IPS-18a (cell line): Measurements from ENCODE around the gene CA4.

Experiments
- H3K27ac ChIP-seq: one replicate; pipeline ENCODE4 v1.5.1; 2013; ENCODE audit warnings: low read length
- H3K27me3 ChIP-seq: one replicate; pipeline ENCODE4 v1.6.1; 2013; ENCODE audit warnings: mild to moderate bottlenecking, low read length; ENCODE audit not compliant: control insufficient read depth, insufficient read depth
- H3K36me3 ChIP-seq: one replicate; pipeline ENCODE4 v1.6.1; 2013; ENCODE audit warnings: low read depth, low read length; ENCODE audit not compliant: control insufficient read depth
- H3K4me1 ChIP-seq: one replicate; pipeline ENCODE4 v1.6.1; 2013; ENCODE audit warnings: low read depth, low read length; ENCODE audit not compliant: control insufficient read depth
- H3K4me3 ChIP-seq: one replicate; pipeline ENCODE4 v1.5.1; 2013; ENCODE audit warnings: low read length
- H3K9ac ChIP-seq: one replicate; pipeline ENCODE4 v1.6.1; 2013; ENCODE audit warnings: mild to moderate bottlenecking, low read length, moderate library complexity
- H3K9me3 ChIP-seq: one replicate; pipeline ENCODE4 v1.6.1; 2013; ENCODE audit warnings: low read depth, low read length; ENCODE audit not compliant: control insufficient read depth

Gene CA4

DNA sequence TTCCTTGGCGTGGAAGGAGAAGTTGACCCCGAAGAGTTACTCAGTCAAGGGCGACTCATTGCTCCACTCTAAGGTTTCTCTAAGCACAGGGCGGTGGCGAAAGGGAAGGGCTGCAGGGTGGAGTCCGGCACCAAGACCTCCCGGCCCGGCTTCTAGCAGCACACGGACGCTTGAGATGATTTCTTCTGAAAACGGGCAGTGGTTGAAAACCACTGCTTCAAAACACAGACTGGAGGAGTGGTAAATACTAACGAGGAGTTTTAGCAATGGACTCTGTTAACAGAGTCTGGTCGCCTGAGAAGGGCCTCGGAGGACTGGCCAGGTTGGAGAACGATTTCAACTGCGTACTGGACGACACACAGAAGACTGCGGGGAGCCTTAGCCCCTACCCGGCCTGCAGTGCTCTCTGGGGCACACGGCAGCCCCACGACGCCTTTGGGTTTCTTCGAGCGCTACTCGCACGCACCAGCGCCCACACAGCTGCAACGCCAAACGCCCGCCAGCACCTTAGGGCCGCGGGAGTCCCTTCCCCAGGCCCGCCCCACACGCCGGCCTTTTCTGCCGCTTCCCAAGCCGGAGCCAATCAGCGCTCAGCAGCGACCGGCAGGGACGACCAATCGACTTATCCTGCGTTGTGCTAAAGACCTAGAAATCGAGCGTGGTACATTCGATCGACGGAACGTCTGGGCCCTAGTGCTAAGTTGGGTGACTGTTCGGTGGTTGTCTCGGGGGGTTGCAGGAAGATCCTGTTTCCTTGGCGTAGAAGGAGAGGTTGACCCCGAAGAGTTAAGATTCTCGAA, 14.4 kb upstream of the CA4 start:
- Histone ChIP-seq H3K4me3 (peak overlapping the region; percentile 65), H3K9ac (peak overlapping the region; percentile 10), H3K36me3 (no peaks in the 10 kb centered on the region), H3K27me3 (peaks cover 59% of the 10 kb centered on the region), H3K27ac (no peak overlapping the region), H3K4me1 (no peaks in the 10 kb centered on the region), H3K9me3 (no peaks in the 10 kb centered on the region)

DNA sequence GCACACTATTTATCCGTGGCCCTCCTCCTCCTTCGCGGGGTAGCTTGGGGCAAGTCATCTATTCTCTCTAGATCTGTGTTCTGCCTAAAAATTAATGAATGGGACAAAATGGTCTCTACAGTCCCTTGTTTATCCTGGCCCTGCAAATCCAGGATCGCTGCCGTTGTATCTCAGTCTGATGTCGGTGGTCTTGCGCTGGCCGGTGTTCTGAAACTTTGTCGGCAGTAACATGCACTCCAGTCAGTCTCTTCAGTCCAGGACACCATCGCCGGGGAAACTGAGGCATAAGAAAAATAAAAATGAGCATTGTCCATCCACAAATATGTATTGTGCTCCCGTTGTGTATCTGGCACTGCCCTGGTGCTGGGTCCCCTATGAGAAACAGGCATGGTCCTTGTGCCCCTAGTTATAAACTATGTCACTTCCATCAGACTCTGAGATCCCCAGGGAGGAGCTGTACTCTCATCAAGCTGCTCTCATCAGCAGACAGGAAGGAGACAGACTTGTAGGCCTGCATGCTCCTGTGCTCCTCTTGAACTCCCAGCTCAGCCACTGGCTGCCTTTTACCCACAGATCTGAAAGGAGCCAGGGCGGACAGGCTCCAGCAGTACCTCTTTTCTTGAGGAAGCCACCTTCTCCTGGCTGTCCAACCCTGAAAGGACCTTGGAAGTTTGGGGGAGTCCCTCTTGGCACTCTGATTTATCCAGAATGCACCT, 13.7 kb upstream of the CA4 start:
- Histone ChIP-seq H3K36me3 (no peaks in the 10 kb centered on the region), H3K4me1 (no peaks in the 10 kb centered on the region), H3K9ac (no peak overlapping the region), H3K9me3 (no peaks in the 10 kb centered on the region), H3K27ac (no peak overlapping the region), H3K4me3 (peak overlapping the region; percentile 65), H3K27me3 (peaks cover 66% of the 10 kb centered on the region)

DNA sequence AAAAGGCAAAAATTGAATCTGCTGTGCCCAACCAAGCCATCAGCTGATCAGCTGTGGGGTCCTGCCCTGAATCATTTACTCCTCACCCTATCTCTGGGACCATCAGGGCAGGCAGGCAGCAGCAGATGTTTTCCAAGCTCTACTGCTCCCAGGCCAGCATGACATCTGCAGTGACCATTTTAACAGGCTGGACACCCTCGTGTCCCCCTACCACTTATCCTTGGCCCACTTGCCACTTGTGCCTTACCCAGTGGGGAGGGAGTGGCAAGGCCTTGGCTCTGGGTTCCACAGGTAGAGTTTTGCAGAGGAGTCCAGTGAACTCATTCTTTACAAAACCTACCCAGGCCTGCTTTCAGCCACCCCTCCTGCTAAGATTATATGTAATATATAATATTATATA, 12.0 kb upstream of the CA4 start:
- Histone ChIP-seq H3K9ac (no peak overlapping the region), H3K4me1 (peaks cover 10% of the 10 kb centered on the region), H3K27ac (no peak overlapping the region), H3K36me3 (no peaks in the 10 kb centered on the region), H3K9me3 (no peaks in the 10 kb centered on the region), H3K27me3 (peaks cover 79% of the 10 kb centered on the region), H3K4me3 (no peak overlapping the region)

DNA sequence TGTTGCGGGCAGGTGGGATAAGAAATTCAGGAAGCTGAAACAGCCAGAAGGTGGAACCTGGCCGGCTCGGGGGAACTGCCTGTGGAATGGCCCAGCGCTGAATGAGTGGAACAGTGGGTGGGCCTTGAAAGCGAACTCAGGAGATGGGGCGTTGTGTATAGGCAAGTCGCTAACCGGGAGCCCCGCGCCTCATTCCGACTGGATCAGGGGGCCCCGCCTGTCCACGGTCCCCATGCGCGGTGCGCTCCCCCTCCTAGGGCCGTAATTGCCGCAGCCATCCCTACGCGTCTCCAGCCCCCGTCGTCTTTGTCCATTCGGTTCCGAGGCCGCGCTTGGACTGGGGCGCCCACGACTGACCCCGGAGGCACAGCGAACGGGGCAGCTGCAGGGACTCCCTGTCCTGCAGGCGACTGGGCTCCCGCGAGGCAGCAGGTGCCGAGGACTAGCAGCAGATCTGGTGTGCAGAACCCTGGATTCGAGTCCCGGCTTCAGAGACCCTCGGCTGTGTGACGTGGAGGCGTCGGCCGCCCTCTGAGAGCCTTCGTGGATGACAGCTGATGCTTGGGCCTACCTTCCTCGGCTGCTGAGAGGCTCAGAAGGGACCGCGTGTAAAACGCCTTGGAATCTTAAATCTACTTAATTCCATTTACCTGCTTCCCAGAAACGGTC, 10.9 kb upstream of the CA4 start:
- no peaks in the 10 kb centered on the region for H3K9me3 ChIP-seq
- H3K4me1 ChIP-seq, result peaks cover 17% of the 10 kb centered on the region
- H3K36me3 ChIP-seq, result no peaks in the 10 kb centered on the region
- no peak overlapping the region for H3K4me3 ChIP-seq
- peaks cover 84% of the 10 kb centered on the region for H3K27me3 ChIP-seq
- H3K27ac ChIP-seq, result no peak overlapping the region
- H3K9ac ChIP-seq, result no peak overlapping the region

DNA sequence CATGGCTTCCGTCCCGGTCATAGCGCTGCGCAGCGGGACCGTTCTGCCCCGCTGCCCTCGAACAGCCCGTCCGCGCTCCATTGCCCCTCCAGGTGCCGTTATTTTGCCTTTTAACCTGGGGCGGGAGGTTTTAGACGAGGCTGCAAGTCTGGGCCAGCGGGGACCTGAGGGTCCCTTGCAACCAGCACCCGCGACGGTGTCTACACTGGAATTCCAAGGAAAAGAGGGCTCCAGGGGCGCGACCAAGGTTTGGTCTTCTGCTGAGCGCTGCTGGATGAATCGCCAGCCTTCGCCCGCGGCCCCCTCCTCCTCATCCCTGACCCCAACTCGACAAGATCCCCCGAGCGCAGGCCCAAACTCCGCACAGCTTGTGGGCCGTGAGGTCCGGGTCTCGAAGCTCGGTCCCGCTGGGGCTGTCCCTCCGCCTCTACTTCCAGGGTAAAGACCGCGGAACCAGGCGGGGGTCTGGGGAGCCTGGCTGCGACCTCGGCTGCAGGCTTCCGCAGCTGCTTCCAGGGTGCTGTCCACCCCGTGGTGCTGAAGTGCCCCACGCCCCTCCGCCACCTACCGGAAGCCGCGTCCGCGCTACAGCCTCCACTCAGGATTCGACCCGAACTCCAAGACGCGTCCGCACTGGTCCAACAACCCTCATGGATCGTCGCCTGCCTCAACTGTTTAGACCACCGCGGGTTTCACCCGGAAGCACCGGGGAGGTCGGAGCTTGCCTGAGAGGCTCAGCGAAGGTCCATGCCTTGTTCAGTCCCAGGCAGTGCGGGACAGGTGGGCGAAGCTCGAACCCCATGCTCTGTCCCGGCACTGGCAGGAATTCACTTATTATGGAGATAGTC, 10.1 kb upstream of the CA4 start:
- H3K9me3 ChIP-seq, result no peaks in the 10 kb centered on the region
- peaks cover 84% of the 10 kb centered on the region for H3K27me3 ChIP-seq
- H3K9ac ChIP-seq, result no peak overlapping the region
- H3K4me3 ChIP-seq, result no peak overlapping the region
- peaks cover 19% of the 10 kb centered on the region for H3K4me1 ChIP-seq
- no peaks in the 10 kb centered on the region for H3K36me3 ChIP-seq
- H3K27ac ChIP-seq, result no peak overlapping the region

DNA sequence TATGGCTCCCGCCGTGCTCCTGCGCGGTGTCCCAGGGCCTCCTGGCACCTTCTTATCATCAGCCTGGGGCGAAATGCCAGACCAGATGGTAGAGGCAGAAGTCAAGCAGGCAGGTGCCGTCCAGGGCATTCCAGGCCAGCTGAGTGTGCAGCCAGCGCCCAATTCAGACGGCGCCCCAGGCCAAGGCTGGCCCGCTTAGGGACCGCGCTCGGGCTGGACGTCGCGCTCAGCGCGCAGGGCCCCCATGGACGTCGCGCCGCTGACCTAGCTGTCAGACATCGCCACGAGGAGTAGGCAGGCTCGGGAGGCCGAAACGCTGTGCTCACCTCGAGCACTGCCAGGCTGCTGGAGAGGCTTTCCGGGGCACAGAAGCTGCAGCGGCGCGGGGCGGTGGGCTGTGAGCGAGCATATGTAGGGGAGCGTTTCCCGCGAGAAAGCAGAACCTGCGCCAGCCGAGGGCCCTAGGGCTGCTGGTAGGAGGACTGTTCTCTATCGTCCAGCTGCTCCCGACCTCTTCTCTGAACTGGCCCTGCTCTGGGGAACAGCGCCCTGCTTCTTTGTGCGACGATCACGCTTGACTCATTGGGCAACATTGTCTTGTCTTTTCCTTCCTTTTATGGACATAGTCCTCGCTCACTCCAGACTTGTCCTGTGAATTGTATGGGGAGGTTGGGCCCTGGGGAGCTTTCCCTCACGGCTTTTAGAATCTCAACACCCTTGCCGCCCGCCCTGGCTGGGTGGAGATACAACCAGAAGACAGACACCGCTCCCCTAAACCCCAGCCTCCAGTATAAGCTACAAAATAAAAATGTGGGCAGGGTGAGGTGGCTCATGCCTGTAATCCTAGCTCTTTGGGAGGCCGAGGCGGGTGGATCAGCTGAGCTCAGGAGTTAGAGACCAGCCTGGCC, 8.4 kb upstream of the CA4 start:
- Histone ChIP-seq H3K4me3 (peak overlapping the region; percentile 49), H3K27ac (no peak overlapping the region), H3K36me3 (no peaks in the 10 kb centered on the region), H3K9me3 (no peaks in the 10 kb centered on the region), H3K4me1 (peaks cover 30% of the 10 kb centered on the region), H3K9ac (no peak overlapping the region), H3K27me3 (peaks cover 78% of the 10 kb centered on the region)

DNA sequence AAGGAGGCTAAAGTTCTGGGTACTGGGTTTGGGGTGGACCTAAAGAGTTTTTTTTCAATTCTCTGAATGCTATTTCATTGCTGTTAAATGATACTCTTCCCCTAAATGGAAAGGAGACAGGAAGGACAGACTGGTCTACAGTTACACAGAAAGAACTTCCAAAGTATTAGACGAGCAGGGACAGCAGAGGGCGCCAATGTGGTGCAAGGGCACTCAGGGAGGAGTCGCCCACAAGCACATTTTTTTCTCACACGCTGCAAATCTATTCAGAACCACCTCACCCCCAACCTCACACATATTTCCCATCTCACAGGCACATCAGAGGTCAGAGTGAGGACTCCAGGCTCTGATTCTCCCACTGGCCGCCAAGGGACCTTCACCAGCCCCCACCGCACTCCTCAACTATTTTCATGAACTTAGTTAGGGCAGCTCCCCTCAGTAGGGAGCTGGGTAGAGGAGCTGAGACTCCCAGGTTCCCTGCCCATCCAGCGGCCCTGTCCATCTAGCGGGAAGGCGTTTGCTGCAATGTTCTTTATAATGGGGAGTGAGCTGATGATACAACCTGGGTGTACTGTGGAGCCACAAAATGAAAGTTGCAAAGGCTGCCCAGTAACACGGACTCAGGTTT, 6.8 kb upstream of the CA4 start:
- Histone ChIP-seq H3K4me3 (peak overlapping the region; percentile 49), H3K9me3 (no peaks in the 10 kb centered on the region), H3K4me1 (peaks cover 30% of the 10 kb centered on the region), H3K27ac (no peak overlapping the region), H3K9ac (peak overlapping the region; percentile 10), H3K36me3 (no peaks in the 10 kb centered on the region), H3K27me3 (peaks cover 62% of the 10 kb centered on the region)

DNA sequence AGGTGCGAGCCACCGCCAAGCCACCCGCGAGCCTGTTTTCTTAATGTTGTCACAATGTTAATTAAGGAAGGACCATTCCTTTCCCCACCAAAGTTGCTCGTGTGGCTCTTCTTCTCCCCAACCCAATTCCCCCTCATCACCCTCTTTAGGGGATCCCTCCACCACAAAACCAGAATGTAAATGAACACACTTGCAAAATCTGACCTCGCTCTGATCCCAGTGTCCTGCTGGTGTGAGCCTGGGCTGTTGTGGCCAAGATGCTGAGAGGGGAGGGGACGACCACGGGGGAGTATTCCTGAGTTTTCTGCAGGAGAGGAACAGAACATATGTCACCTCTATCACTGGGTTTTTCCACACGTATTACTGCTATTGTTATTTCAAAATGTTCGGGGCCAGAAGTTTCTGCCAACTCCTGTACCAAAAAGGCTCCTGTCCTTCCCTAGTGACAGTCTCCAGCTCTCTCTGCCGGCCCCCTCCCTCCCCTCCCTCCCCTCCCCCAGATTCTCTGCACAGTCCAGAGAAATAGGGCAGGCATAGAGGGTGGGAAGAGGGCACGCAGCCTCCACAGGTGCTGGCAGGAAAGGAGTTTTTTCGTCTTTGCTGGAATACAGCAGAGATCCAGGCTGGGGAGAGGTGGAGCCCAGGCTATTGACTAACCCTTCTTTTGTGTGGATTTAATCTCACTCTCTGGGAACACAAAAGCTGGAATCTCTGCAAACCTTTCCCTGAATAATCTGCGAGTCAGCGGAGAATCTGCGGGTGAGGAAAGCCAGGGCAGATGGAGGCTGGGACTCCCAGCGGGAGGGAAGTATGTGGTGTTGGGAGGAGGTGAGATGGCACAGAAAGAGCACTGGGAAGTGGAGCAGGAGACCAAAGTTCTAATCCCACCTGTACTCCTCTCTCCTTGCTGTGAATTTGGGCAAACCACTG, 4.5 kb upstream of the CA4 start:
- Histone ChIP-seq H3K9ac (no peak overlapping the region), H3K27me3 (peaks cover 60% of the 10 kb centered on the region), H3K9me3 (no peaks in the 10 kb centered on the region), H3K36me3 (no peaks in the 10 kb centered on the region), H3K4me3 (no peak overlapping the region), H3K4me1 (peaks cover 30% of the 10 kb centered on the region), H3K27ac (no peak overlapping the region)

DNA sequence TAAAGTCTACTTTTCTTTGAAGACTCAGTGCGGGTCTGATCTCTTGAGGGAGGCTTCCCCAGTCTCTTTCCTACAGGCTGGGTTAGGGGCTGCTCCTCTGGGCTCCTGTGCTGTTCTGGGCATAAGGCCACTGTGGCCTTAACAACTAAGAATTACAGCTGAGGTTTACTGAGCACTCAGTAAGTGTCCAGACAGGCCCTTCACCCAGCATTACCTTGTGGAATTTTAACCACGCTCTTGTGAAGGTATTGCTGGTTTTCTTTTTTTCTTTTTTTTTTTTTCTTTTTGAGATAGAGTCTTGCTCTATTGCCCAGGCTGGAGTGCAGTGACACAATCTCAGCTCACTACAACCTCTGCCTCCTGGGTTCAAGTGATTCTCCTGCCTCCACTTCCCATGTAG, 3.6 kb upstream of the CA4 start:
- Histone ChIP-seq H3K9ac (no peak overlapping the region), H3K27me3 (peaks cover 60% of the 10 kb centered on the region), H3K27ac (no peak overlapping the region), H3K4me1 (peaks cover 30% of the 10 kb centered on the region), H3K36me3 (no peaks in the 10 kb centered on the region), H3K9me3 (no peaks in the 10 kb centered on the region), H3K4me3 (no peak overlapping the region)
